ENCODE measurements around the gene RCC1.

DNA sequence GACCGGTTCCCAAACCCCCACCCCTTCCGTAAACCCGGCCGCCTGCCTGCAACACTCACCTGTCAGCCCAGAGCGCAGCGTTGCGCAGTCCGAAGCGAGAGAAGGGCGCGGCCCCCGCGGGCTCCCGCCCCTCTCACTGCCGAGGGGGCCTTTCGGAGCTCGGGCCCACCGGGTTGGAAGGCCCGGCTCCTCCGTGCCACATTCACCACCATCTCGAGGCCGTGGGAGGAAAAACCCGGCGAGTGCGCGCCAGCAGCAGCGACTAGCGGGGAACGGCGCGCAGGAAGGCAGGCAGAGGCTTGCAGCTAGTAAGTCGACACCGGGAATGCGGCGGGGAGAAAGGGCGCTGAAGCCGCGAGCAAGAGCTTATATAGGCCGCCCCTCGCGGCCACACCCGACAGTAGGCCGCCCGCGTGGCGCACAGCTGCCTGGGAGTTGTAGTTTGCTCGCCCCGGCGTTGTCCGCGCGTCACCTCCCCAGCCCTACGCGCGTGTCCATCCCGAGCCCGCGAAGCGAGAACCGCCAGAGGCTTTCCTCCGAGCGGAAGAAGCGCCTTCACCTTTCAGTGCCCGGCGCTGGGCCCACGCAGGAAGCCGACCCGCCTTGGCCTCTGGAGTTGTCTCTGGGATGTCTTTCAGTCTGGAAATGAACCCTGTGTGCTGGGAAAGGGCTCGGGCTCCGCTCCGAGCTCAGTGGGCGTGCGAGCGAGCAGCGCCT is 75.8 kb downstream of the RCC1 start:
- TF ChIP-seq EP300 (IDR thresholded peaks at IDR 0.05) (no peak), POLR2AphosphoS5 (IDR thresholded peaks at IDR 0.05) (peak; percentile 89 to 99 (median 97))

Measured in suprapubic skin (tissue), 4 donors.